ENCODE results near the gene MTX1. TPM values are rescaled to one million over a fixed set of nuclear protein-coding genes. Genes with fewer than 3 reads are reported as not detected.

The MTX1 gene
- polyA plus RNA-seq, 3 donors = 40.0 to 44.2 (median 42.2) TPM

GRCh38 chr1:155255243-155256007, 46.9 kb downstream of the MTX1 start, which contains the start of gene ENTREP3:
Gene ENTREP3 (minus strand): TSS chr1:155255483. CDS start chr1:155254877, 606 bp downstream.
- peak in 1 of 3 donors; percentile 82 for DNase-seq (ENCODE audit: low read depth in 3 of 3, low spot score in 2 of 3)

- no peak for DNase-seq (ENCODE audit: low read depth in 3 of 3, low spot score in 2 of 3)
Observed at GRCh38 chr1:155256058-155256852, 47.8 kb downstream of the MTX1 start.

DNA sequence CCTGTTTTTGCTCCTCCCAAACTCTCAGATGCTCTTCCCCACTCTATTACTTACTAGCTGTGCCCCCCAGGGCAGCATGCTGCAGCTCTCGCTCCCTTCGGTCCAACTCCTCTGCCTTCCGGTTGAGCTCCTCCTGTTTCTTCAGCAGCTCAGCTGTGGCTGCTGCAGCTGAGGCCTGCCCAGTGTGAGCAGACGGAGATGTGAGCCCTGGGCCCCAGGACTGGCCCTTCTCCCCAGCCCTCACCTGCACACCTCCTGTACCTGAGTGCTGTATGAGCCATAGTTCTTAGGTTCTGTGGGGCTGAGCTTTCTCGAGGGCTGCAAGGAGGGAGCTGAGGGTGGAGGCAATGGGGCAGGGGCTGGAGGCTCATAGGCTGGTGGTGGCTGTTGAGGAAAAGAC, 51.8 kb downstream of the MTX1 start:
- no peak for DNase-seq (ENCODE audit: low read depth in 3 of 3, low spot score in 2 of 3)

- DNase-seq (ENCODE audit: low read depth in 3 of 3, low spot score in 2 of 3) = no peak
Observed at GRCh38 chr1:155261493-155261851, 53.0 kb downstream of the MTX1 start.

GRCh38 chr1:155261852-155262673, 53.6 kb downstream of the MTX1 start, which contains the start of gene SCAMP3:
Gene SCAMP3 (minus strand): TSS chr1:155262360. CDS start chr1:155262151, 209 bp downstream.
- DNase-seq (ENCODE audit: low read depth in 3 of 3, low spot score in 2 of 3) = peak in 2 of 3 donors; percentile 93 to 96

GRCh38 chr1:155263067-155263466, 54.6 kb downstream of the MTX1 start:
- DNase-seq (ENCODE audit: low read depth in 3 of 3, low spot score in 2 of 3) = no peak

Other genes with a start within 250 kb of the MTX1 start
- 10 to 100 TPM; 41.8 to 46.5 (median 42.6) TPM for gene PYGO2, start 246.9 kb upstream of the MTX1 start, polyA plus RNA-seq (ENCODE audit: insufficient read length in 3 of 3)
- gene SHC1, start 237.9 kb upstream of the MTX1 start, polyA plus RNA-seq (ENCODE audit: insufficient read length in 3 of 3) = 10 to 100 TPM; 74.7 to 82.3 (median 76.1) TPM
- gene CKS1B, start 234.0 kb upstream of the MTX1 start, polyA plus RNA-seq (ENCODE audit: insufficient read length in 3 of 3) = 100 to 1,000 TPM; 102 to 114 (median 104) TPM
- 10 to 100 TPM; 28.1 to 30.7 (median 29.0) TPM for gene FLAD1, start 225.4 kb upstream of the MTX1 start, polyA plus RNA-seq (ENCODE audit: insufficient read length in 3 of 3)
- gene LENEP, start 215.1 kb upstream of the MTX1 start, polyA plus RNA-seq (ENCODE audit: insufficient read length in 3 of 3) = not detected
- gene ZBTB7B, start 205.9 kb upstream of the MTX1 start, polyA plus RNA-seq (ENCODE audit: insufficient read length in 3 of 3) = 10 to 100 TPM in 2 of 3 donors, 1 to 10 TPM in 1; 10.0 to 13.8 (median 11.5) TPM
- gene DCST2, start 174.9 kb upstream of the MTX1 start, polyA plus RNA-seq (ENCODE audit: insufficient read length in 3 of 3) = 1 to 10 TPM in 2 of 3 donors, under 1 TPM in 1; 0.85 to 1.3 (median 1.3) TPM
- under 1 TPM; 0.21 to 0.29 (median 0.28) TPM for gene DCST1, start 174.9 kb upstream of the MTX1 start, polyA plus RNA-seq (ENCODE audit: insufficient read length in 3 of 3)
- gene ADAM15, start 157.4 kb upstream of the MTX1 start, polyA plus RNA-seq (ENCODE audit: insufficient read length in 3 of 3) = 10 to 100 TPM; 36.5 to 37.6 (median 36.8) TPM
- 10 to 100 TPM; 18.0 to 20.3 (median 18.5) TPM for gene EFNA4, start 145.0 kb upstream of the MTX1 start, polyA plus RNA-seq (ENCODE audit: insufficient read length in 3 of 3)
- gene EFNA3, start 129.9 kb upstream of the MTX1 start, polyA plus RNA-seq (ENCODE audit: insufficient read length in 3 of 3) = 1 to 10 TPM; 4.8 to 6.5 (median 6.1) TPM
- 10 to 100 TPM; 68.2 to 78.3 (median 74.4) TPM for gene EFNA1, start 80.8 kb upstream of the MTX1 start, polyA plus RNA-seq (ENCODE audit: insufficient read length in 3 of 3)
- 10 to 100 TPM; 52.9 to 57.0 (median 55.8) TPM for gene SLC50A1, start 72.8 kb upstream of the MTX1 start, polyA plus RNA-seq (ENCODE audit: insufficient read length in 3 of 3)
- gene DPM3, start 68.2 kb upstream of the MTX1 start, polyA plus RNA-seq (ENCODE audit: insufficient read length in 3 of 3) = 10 to 100 TPM; 26.4 to 36.9 (median 33.0) TPM
- 100 to 1,000 TPM; 140 to 153 (median 152) TPM for gene KRTCAP2, start 35.4 kb upstream of the MTX1 start, polyA plus RNA-seq (ENCODE audit: insufficient read length in 3 of 3)
- gene TRIM46, start 34.8 kb upstream of the MTX1 start, polyA plus RNA-seq (ENCODE audit: insufficient read length in 3 of 3) = 1 to 10 TPM; 2.4 to 2.9 (median 2.9) TPM
- gene THBS3, start 798 bp upstream of the MTX1 start, polyA plus RNA-seq (ENCODE audit: insufficient read length in 3 of 3) = 10 to 100 TPM; 29.3 to 34.9 (median 31.9) TPM
- 10 to 100 TPM; 18.0 to 21.5 (median 19.3) TPM for gene ENTREP3, start 46.8 kb downstream of the MTX1 start, polyA plus RNA-seq (ENCODE audit: insufficient read length in 3 of 3)
- 10 to 100 TPM; 52.3 to 59.5 (median 54.7) TPM for gene SCAMP3, start 53.7 kb downstream of the MTX1 start, polyA plus RNA-seq (ENCODE audit: insufficient read length in 3 of 3)
- 10 to 100 TPM; 61.3 to 68.7 (median 64.7) TPM for gene CLK2, start 64.8 kb downstream of the MTX1 start, polyA plus RNA-seq (ENCODE audit: insufficient read length in 3 of 3)
- 1 to 10 TPM; 6.8 to 9.3 (median 9.0) TPM for gene HCN3, start 68.8 kb downstream of the MTX1 start, polyA plus RNA-seq (ENCODE audit: insufficient read length in 3 of 3)
- 1 to 10 TPM; 5.4 to 9.6 (median 9.4) TPM for gene PKLR, start 92.7 kb downstream of the MTX1 start, polyA plus RNA-seq (ENCODE audit: insufficient read length in 3 of 3)
- 100 to 1,000 TPM; 171 to 181 (median 178) TPM for gene FDPS, start 100.2 kb downstream of the MTX1 start, polyA plus RNA-seq (ENCODE audit: insufficient read length in 3 of 3)
- 10 to 100 TPM; 27.7 to 34.0 (median 29.9) TPM for gene RUSC1, start 112.2 kb downstream of the MTX1 start, polyA plus RNA-seq (ENCODE audit: insufficient read length in 3 of 3)

Measured in right renal cortex interstitium (tissue), 3 donors.